Iris pigment epithelial cell (primary cell): ENCODE data around the gene SPINK14.
A peak's percentile ranks its signal among the peaks of the same experiment; 100 is the strongest.

Experiments used
- DNase-seq: peaks from one replicate; pipeline ENCODE4 v3.0.0-alpha.2; 2011; ENCODE audit warnings: low read depth

SPINK14 gene, protein sequence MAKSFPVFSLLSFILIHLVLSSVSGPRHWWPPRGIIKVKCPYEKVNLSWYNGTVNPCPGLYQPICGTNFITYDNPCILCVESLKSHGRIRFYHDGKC

GRCh38 chr5:148168246-148168645 is at the start of gene SPINK14:
SPINK14 (plus strand) TSS chr5:148168546; CDS start chr5:148169733, 1,187 bp downstream.
- DNase-seq: no peak

GRCh38 chr5:148120317-148120716 is 48.0 kb upstream of the SPINK14 start:
- no peak for DNase-seq

- peak; percentile 34 for DNase-seq
Observed at GRCh38 chr5:148125641-148126040, 42.7 kb upstream of the SPINK14 start.

DNA sequence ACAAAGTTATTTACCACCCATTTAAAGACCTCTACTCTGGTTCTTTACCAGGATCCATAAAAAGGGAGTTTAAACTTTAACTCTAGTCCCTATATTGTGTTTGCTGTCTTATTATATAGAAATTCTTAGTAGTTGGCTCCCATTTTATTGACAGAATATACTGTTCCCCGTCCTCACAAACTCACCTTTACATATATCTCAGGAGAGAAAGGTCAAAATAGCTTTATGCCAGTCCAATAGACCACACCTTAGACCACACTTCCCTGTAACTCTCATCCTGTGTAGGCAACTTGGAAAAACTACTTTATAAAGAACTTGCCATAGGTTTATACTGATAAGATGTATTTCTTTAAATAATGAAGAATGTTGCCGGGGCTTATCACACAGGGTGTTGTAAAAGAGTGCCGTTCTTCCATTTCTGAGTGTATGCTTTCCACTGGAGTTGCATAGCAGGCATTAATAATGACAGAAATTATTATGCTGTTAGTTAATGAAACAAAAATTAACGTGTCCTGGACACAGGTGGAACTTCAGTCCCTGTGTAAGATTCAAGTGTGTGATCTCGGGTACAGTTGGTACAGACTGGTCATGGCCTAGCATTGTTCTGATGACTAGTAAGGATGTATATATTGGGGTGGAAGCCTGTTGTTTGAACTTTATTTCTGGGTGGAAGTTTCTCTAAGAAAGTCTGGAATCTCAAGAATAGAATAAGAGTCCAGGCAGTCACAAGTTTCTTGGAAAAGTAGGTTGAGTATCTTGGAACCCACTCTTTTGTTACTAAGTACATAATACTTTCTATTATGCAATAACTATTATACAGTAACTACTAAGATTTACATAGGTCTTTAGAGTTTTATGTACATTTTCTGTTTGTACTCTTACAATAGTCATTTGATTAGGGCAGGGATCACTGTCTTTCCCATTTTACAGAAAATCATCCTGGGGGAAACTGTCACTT is 33.0 kb upstream of the SPINK14 start:
- no peak for DNase-seq

- no peak for DNase-seq
Observed at GRCh38 chr5:148140846-148141245, 27.5 kb upstream of the SPINK14 start.

- no peak for DNase-seq
Observed at GRCh38 chr5:148141645-148142044, 26.7 kb upstream of the SPINK14 start.

DNA sequence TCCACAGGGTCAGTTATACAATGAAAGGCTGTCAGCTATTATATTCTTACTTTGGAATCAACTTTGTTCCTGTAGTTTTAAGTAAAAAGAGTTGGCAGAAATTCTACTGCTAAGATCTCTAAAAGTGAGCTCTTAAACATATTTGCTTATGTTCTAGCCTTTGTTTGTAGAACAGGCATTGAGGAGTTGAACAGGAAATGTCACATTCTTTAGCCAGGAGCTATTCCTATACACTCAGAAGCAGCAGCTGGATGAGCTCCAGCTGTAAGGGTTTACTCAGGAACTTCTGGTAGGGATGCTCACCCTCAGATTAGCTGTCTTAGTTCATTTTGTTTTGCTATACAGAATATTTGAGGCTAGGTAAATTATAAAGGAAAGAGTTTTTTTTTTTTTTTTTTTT is 22.4 kb upstream of the SPINK14 start:
- DNase-seq: peak; percentile 59

DNA sequence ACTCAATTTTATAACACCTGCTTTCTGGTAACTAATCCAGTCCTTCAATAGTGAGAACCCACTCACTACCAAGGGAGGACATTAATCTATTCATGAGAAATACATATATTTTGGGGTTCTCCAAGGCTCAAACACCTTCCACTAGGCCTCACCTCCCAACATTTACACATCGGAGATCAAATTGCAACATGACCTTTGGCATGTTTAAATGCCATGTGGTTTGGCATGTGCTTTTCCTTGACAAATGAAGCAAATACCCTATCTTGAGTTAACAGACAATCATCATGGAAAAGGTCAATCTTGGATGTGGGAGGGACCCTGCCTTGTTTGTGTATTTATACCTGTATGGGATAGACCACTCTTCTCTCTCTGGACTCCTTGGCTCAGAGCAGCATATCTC is 21.9 kb upstream of the SPINK14 start:
- DNase-seq: no peak

GRCh38 chr5:148147415-148147814 is 20.9 kb upstream of the SPINK14 start:
- no peak for DNase-seq

DNA sequence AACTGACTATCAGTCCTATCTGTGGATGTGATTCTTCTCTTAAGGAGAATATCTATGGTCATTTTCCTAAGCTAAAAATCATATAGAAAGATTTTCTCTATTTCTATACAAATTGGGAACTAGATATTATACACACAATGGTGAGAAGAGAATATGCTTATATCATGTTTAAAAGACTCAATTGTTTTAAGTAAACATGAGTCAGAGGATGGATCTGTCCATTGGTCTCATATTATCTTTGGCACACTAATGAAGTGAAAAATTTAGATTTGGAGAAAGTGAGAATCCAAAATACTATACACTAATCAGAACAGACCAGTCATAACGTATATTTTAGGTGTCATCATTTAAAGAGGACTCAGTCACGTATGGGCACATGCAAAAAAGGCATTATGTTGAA is 16.5 kb upstream of the SPINK14 start:
- no peak for DNase-seq

- no peak for DNase-seq
Observed at GRCh38 chr5:148152781-148153180, 15.6 kb upstream of the SPINK14 start.

DNA sequence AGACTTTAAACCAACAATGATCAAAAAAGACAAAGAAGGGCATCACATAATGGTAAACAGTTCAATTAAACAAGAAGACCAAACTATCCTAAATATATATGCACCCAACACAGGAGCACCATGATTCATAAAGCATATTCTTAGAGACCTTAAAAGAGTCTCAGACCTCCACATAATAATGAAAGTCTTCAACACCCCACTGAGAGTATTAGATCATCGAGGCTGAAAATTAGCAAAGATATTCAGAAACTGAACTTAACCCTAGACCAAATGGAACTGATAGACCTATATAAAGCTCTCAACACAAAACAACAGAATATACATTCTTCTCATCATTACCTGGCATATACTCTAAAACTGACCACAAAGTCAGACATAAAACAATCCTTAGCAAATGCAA is 11.7 kb upstream of the SPINK14 start:
- no peak for DNase-seq

DNA sequence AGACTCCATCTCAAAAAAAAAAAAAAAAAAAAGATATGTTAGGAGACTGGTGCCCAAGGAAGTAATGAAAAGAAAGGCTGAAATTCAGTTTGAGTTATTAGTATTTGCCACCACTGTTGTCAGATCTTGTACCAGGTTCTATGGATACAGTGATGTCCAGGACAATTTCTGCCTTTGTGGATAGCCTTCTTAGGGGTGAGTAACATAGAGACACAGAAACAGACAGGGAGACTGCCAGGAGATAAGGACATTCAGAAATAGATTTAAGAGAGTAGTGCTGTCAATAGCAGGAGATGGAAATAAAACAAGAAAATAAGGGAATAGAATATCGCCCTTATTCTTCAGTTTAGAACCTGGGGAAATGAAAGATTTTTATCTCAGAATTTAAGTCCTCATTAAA is 6.3 kb upstream of the SPINK14 start:
- no peak for DNase-seq

- no peak for DNase-seq
Observed at GRCh38 chr5:148163345-148163744, 5.0 kb upstream of the SPINK14 start.

GRCh38 chr5:148166550-148167283 is 1.6 kb upstream of the SPINK14 start:
- no peak for DNase-seq

DNA sequence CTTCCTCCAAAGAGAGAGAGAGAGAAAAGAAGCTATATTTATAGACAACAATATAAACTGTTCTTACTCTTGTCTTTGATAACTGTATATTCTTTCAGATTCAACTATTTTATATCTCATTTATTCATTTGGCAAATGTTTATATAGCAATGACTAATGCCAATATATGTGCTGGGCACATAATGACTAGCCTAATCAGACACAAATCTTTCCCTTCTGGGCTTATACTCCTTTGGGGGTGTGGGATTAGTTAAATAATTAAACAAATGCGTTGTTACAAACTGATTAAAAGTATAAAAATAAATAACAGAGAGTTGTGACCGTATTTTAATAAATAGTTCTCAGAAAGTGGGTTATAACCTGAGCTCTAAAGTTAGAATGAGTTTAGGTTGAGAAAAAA is 4.0 kb downstream of the SPINK14 start:
- DNase-seq: no peak

DNA sequence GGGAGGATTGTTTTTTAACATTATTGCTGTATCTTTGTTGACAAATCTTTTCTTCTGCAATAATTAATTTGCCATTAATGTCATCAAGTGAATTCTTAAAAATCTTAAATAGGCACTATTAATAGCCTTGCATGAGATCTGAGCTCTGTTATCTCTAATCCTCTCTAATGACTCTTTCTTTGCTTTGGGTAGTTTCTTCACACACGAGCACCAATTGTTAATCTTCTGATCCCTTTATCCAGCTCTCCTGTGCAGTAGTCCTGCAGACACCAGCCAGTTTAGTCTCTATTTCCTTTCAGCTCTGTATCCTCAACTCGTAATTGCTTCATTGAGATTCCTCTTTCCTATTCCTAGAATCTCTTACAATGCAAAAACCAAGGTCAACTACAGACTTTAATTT is 8.1 kb downstream of the SPINK14 start:
- no peak for DNase-seq

- no peak for DNase-seq
Observed at GRCh38 chr5:148177207-148177606, 8.9 kb downstream of the SPINK14 start.

DNA sequence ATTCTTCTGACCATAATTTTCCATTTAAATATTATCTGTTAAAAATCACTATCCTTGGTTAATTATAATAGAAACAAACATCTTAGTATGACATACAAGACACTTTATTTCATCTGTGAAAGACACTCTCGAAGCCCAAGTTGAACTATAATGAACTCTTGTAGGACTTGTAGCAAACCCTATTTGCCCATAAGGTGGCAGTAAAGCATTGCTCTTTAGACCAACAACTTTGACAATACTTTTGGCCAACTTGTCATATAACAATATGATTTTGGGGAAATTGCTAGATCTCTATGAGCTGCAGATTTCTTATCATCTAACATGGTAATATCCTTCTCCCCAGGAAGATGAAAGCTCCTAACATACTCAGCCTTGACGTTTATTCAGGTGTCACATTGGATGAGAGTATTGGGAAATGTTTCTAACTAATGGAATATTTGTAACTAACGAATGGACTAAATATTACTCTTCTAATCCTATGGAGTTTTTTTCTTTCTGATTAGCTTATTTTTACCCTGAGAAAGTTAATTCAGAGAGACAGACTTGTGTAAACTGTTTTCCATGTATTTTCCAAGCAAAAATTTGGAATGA is 11.0 kb downstream of the SPINK14 start:
- peak; percentile 67 for DNase-seq

GRCh38 chr5:148186248-148187003 is 18.1 kb downstream of the SPINK14 start:
- peak; percentile 89 for DNase-seq

GRCh38 chr5:148191010-148191409 is 22.7 kb downstream of the SPINK14 start:
- DNase-seq: no peak

DNA sequence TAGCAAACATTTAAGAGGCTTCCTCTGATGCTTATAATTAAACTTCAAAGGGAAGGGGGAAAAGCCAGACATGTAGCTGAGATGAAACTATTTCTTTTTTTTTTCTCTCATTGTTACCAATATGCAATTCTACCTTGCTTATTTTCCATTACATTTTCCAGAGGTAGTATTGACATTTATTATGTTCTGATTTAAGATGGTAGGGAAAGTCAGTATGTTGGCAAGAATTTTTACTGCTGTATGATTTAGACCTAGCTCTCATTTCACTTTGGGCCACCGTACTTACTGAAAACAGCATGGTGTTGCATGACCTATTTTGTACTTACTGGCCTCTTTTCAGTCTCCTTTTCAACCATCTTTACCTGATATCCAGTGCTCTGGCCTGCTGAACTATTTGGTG is 24.9 kb downstream of the SPINK14 start:
- DNase-seq: no peak
